Head of caudate nucleus (tissue), 42 donors: Measurements from ENCODE around the gene FAR2.
"Not testable (repeated sequence)": the region's sequence is repeated elsewhere in the genome, so short reads cannot be mapped to it uniquely, and the experiment has no call there.

Source experiments
- DNase-seq, 42 donors: peaks; one replicate each; pipeline versions ENCODE4 v3.0.0 to v3.0.0-alpha.2; 2020 to 2021; ENCODE audit warnings: mixed read lengths in 7 of 42
- intact Hi-C: fragments of 100-400 bp; cut with DNase I; formaldehyde crosslinking; loops from one replicate; pipeline ENCODE4 v1.15.0; 2022

The FAR2 gene

GRCh38 chr12:29150462-29150861 lies 1.4 kb downstream of the FAR2 start:
- DNase-seq: no peak

GRCh38 chr12:29152223-29152868 lies 3.3 kb downstream of the FAR2 start:
- intact Hi-C loops: no loop called here
- DNase-seq: no peak

More at GRCh38 chr12:29150462-29150861, 1.4 kb downstream of the FAR2 start:
- intact Hi-C loops: no loop called here

GRCh38 chr12:29152981-29153630 lies 4.0 kb downstream of the FAR2 start:
- intact Hi-C loops: no loop called here
- peak in 20 of 42 donors; percentile 14 to 64 (median 28) for DNase-seq

- DNase-seq: no peak
- intact Hi-C loops: no loop called here
Measured at GRCh38 chr12:29155079-29155478, 6.0 kb downstream of the FAR2 start.

- DNase-seq: no peak
- intact Hi-C loops: no loop called here
Measured at GRCh38 chr12:29157486-29157946, 8.4 kb downstream of the FAR2 start.

- intact Hi-C loops: no loop called here
- peak in 15 of 42 donors; percentile 15 to 60 (median 39) for DNase-seq
Measured at GRCh38 chr12:29158115-29158763, 9.2 kb downstream of the FAR2 start.

GRCh38 chr12:29159661-29160060 lies 10.6 kb downstream of the FAR2 start:
- no peak for DNase-seq
- intact Hi-C loops: no loop called here

GRCh38 chr12:29160230-29160629 lies 11.2 kb downstream of the FAR2 start:
- intact Hi-C loops: no loop called here
- no peak for DNase-seq

GRCh38 chr12:29163146-29163545 lies 14.1 kb downstream of the FAR2 start:
- intact Hi-C loops: no loop called here
- DNase-seq: no peak

- no peak for DNase-seq
- intact Hi-C loops: no loop called here
Measured at GRCh38 chr12:29164477-29165393, 15.7 kb downstream of the FAR2 start.

GRCh38 chr12:29167445-29167844 lies 18.4 kb downstream of the FAR2 start:
- DNase-seq: no peak
- intact Hi-C loops: no loop called here

GRCh38 chr12:29167988-29168387 lies 18.9 kb downstream of the FAR2 start:
- DNase-seq: no peak
- intact Hi-C loops: no loop called here

- DNase-seq, intact Hi-C loops: not testable (repeated sequence)
Measured at GRCh38 chr12:29169978-29170377, 20.9 kb downstream of the FAR2 start.

GRCh38 chr12:29170478-29171084 lies 21.5 kb downstream of the FAR2 start:
- peak in 1 of 42 donors; percentile 41 for DNase-seq
- intact Hi-C loops: not testable (repeated sequence)

- DNase-seq: peak in 1 of 42 donors; percentile 37
Measured at GRCh38 chr12:29171421-29172258, 22.6 kb downstream of the FAR2 start.

GRCh38 chr12:29176941-29177340 lies 27.9 kb downstream of the FAR2 start:
- intact Hi-C loops: no loop called here
- no peak for DNase-seq

More at GRCh38 chr12:29171421-29172258, 22.6 kb downstream of the FAR2 start:
- intact Hi-C loops: no loop called here

GRCh38 chr12:29182247-29182646 lies 33.2 kb downstream of the FAR2 start:
- DNase-seq, intact Hi-C loops: not testable (repeated sequence)

GRCh38 chr12:29187756-29188155 lies 38.7 kb downstream of the FAR2 start:
- intact Hi-C loops: no loop called here
- no peak for DNase-seq
